SK-N-SH (cell line): ENCODE data around the gene MT1F. TPM values are rescaled to one million over a fixed set of nuclear protein-coding genes. Genes with fewer than 3 reads are reported as not detected.

Source experiments
- CTCF ChIA-PET: fragments of 300-600, 350-600 bp; formaldehyde crosslinking; extraction: SDS; loops from one replicate; lab custom pipeline; 2021; lab: Yijun Ruan, JAX
- POLR2A ChIA-PET: fragments of 350-600 bp; sonication (Branson Sonifier 250); formaldehyde crosslinking; extraction: SDS; loops from one replicate; lab custom pipeline; 2020; ENCODE audit warnings: antibody characterized with exemption, inconsistent platforms; lab: Yijun Ruan, JAX
- DNase-seq: peaks from one replicate; pipeline ENCODE4 v3.0.0; 2012
- H2AFZ ChIP-seq: fragments of 200-600 bp; sonication (generic); 2 replicates; pipeline ENCODE4 v1.8.1; 2016; ENCODE audit warnings: antibody characterized with exemption, mild to moderate bottlenecking, low read depth
- H3F3A ChIP-seq: fragments of 200-600 bp; sonication (generic); replicated peaks from 2 replicates; pipeline ENCODE3; 2016; ENCODE audit warnings: antibody characterized with exemption, mild to moderate bottlenecking; ENCODE audit not compliant: insufficient read depth
- H3K27ac ChIP-seq, 2 experiments: fragments of 200-500 bp in 1 of 2; fragments of 200-600 bp in 1 of 2; sonication (Bioruptor generic) in 1 of 2; sonication (generic), shearing (Covaris generic) in 1 of 2; 2 replicates each; pipeline versions ENCODE4 v1.5.1 to v1.6.1; 2014 to 2016; ENCODE audit warnings: low read depth in 2 of 2, inconsistent platforms in 1 of 2, low read length in 1 of 2, mild to moderate bottlenecking in 1 of 2, mixed read lengths in 1 of 2
- H3K27me3 ChIP-seq: fragments of 200-600 bp; sonication (generic), shearing (Covaris generic); 2 replicates; pipeline ENCODE4 v1.6.1; 2016; ENCODE audit warnings: mixed run types; ENCODE audit not compliant: insufficient read depth
- H3K36me3 ChIP-seq, 2 experiments: fragments of 200-500 bp in 1 of 2; fragments of 200-600 bp in 1 of 2; sonication (Bioruptor generic) in 1 of 2; sonication (generic) in 1 of 2; replicated peaks in 1 of 2; 2 replicates each; pipeline versions ENCODE3 to v1.5.1; 2014 to 2016; ENCODE audit warnings: low read length in 1 of 2, mild to moderate bottlenecking in 1 of 2; ENCODE audit not compliant: insufficient read depth in 2 of 2, control insufficient read depth in 1 of 2
- H3K4me1 ChIP-seq, 2 experiments: fragments of 200-500 bp in 1 of 2; fragments of 200-600 bp in 1 of 2; sonication (Bioruptor generic) in 1 of 2; sonication (generic), shearing (Covaris generic) in 1 of 2; 2 replicates each; pipeline versions ENCODE4 v1.5.1 to v1.6.1; 2014 to 2016; ENCODE audit warnings: low read depth in 1 of 2, low read length in 1 of 2, mixed run types in 1 of 2; ENCODE audit not compliant: insufficient read depth in 2 of 2, control insufficient read depth in 1 of 2
- H3K4me2 ChIP-seq: fragments of 200-600 bp; sonication (generic), shearing (Covaris generic); 2 replicates; pipeline ENCODE4 v1.6.1; 2017; ENCODE audit warnings: mixed run types
- H3K4me3 ChIP-seq, 2 experiments: fragments of 200-500 bp in 1 of 2; fragments of 200-600 bp in 1 of 2; sonication (Bioruptor generic) in 1 of 2; sonication (generic), shearing (Covaris generic) in 1 of 2; 2 replicates each; pipeline versions ENCODE4 v1.5.1 to v1.8.1; 2014 to 2016; ENCODE audit warnings: low read depth in 2 of 2, inconsistent platforms in 1 of 2, low read length in 1 of 2, mild to moderate bottlenecking in 1 of 2, mixed read lengths in 1 of 2, moderate library complexity in 1 of 2
- H3K79me2 ChIP-seq: fragments of 200-600 bp; sonication (generic); 2 replicates; pipeline ENCODE4 v1.8.1; 2017; ENCODE audit warnings: mild to moderate bottlenecking; ENCODE audit not compliant: insufficient read depth
- H3K9ac ChIP-seq: fragments of 200-600 bp; sonication (generic); 2 replicates; pipeline ENCODE4 v1.6.1; 2017; ENCODE audit warnings: mixed run types
- H3K9me2 ChIP-seq: fragments of 200-600 bp; sonication (generic); 2 replicates; pipeline ENCODE4 v1.6.1; 2017; ENCODE audit warnings: mixed run types
- H3K9me3 ChIP-seq: fragments of 200-600 bp; sonication (generic); 2 replicates; pipeline ENCODE4 v1.6.1; 2017; ENCODE audit warnings: mixed run types, mild to moderate bottlenecking, moderate library complexity
- H4K20me1 ChIP-seq: fragments of 200-600 bp; sonication (generic); 2 replicates; pipeline ENCODE4 v1.6.1; 2017; ENCODE audit warnings: mild to moderate bottlenecking, mixed run types; ENCODE audit not compliant: insufficient read depth
- EP300 ChIP-seq, 2 experiments: IDR thresholded peaks; 2 replicates each; pipeline versions ENCODE4 v1.4.0 to v1.6.1; 2012; ENCODE audit warnings: borderline replicate concordance in 1 of 2, low read depth in 1 of 2, low read length in 1 of 2
- EZH2phosphoT487 ChIP-seq: fragments of 200-600 bp; sonication (generic); IDR thresholded peaks from 2 replicates; pipeline ENCODE4 v1.6.1; 2017; ENCODE audit warnings: low read depth, mixed run types, mild to moderate bottlenecking, antibody characterized with exemption, moderate library complexity, borderline replicate concordance
- FOSL2 ChIP-seq: IDR thresholded peaks from 2 replicates; pipeline ENCODE4 v1.4.0; 2012; ENCODE audit warnings: low read depth, mild to moderate bottlenecking, moderate library complexity, borderline replicate concordance
- FOXJ3 ChIP-seq: sonication (generic); formaldehyde crosslinking; IDR thresholded peaks from 2 replicates; pipeline ENCODE4 v1.5.1; 2020; ENCODE audit warnings: mild to moderate bottlenecking, missing genetic modification reagents
- FOXM1 ChIP-seq: IDR thresholded peaks from 2 replicates; pipeline ENCODE4 v1.4.0; 2012; ENCODE audit warnings: low read depth, mild to moderate bottlenecking
- GABPA ChIP-seq: IDR thresholded peaks from 2 replicates; pipeline ENCODE4 v1.4.0; 2012; ENCODE audit warnings: low read depth, mild to moderate bottlenecking
- GATA2 ChIP-seq: sonication (generic); formaldehyde crosslinking; IDR thresholded peaks from 2 replicates; pipeline ENCODE4 v1.5.0; 2020; ENCODE audit warnings: mild to moderate bottlenecking, missing genetic modification reagents
- JUND ChIP-seq: IDR thresholded peaks from 2 replicates; pipeline ENCODE4 v1.4.0; 2012
- MEF2A ChIP-seq: IDR thresholded peaks from 2 replicates; pipeline ENCODE4 v1.4.0; 2012; ENCODE audit warnings: low read depth, borderline replicate concordance
- MXI1 ChIP-seq: IDR thresholded peaks from 2 replicates; pipeline ENCODE4 v1.6.1; 2012; ENCODE audit warnings: mild to moderate bottlenecking, low read depth, low read length, improper control_type of control experiment
- NRF1 ChIP-seq: IDR thresholded peaks from 2 replicates; pipeline ENCODE4 v1.6.1; 2012; ENCODE audit warnings: low read depth, mild to moderate bottlenecking, low read length
- RAD21 ChIP-seq: IDR thresholded peaks from 2 replicates; pipeline ENCODE4 v1.6.1; 2012; ENCODE audit warnings: mild to moderate bottlenecking, low read length
- REST ChIP-seq: IDR thresholded peaks from 2 replicates; pipeline ENCODE4 v1.6.1; 2012; ENCODE audit warnings: mild to moderate bottlenecking, low read depth, low read length, moderate library complexity
- SMC3 ChIP-seq: IDR thresholded peaks from 2 replicates; pipeline ENCODE4 v1.6.1; 2012; ENCODE audit warnings: low read depth, low read length, improper control_type of control experiment
- TAF1 ChIP-seq: IDR thresholded peaks from 2 replicates; pipeline ENCODE4 v1.6.1; 2012; ENCODE audit warnings: low read depth, mild to moderate bottlenecking, low read length, moderate library complexity, borderline replicate concordance
- TCF12 ChIP-seq: IDR thresholded peaks from 2 replicates; pipeline ENCODE4 v1.4.0; 2012
- USF2 ChIP-seq: fragments of 150-350 bp; IDR thresholded peaks from 2 replicates; pipeline ENCODE4 v1.6.1; 2017; ENCODE audit warnings: antibody characterized with exemption, low read length, low read depth, borderline replicate concordance
- YY1 ChIP-seq: IDR thresholded peaks from 2 replicates; pipeline ENCODE4 v1.4.0; 2012; ENCODE audit warnings: low read depth, mild to moderate bottlenecking
- WGBS: methylation state at CpG from one replicate; pipeline ENCODE4 v1.1.6; 2017; ENCODE audit warnings: low lambda C conversion rate; 5-methylcytosine and 5-hydroxymethylcytosine counted together
- polyA plus RNA-seq, 3 experiments: library from polyadenylated mRNA; depleted of rRNA; stranded (reverse); fragments of >200 nt; gene quantifications; 2 replicates each; pipeline ENCODE4 v1.2.3, GENCODE V29; 2012
- TF ChIP-seq, protein P1 (sequence below): IDR thresholded peaks from 2 replicates; pipeline ENCODE4 v1.4.0; 2012; ENCODE audit warnings: low read depth, borderline replicate concordance
- TF ChIP-seq, protein P2 (sequence below): fragments of 150-350 bp; IDR thresholded peaks from 2 replicates; pipeline ENCODE4 v1.6.1; 2016; ENCODE audit warnings: mild to moderate bottlenecking, low read depth, low read length

Gene MT1F
- polyA plus RNA-seq, 1 of the 3 experiments (the other 2 are of a cell fraction) = 13.0 TPM

DNA sequence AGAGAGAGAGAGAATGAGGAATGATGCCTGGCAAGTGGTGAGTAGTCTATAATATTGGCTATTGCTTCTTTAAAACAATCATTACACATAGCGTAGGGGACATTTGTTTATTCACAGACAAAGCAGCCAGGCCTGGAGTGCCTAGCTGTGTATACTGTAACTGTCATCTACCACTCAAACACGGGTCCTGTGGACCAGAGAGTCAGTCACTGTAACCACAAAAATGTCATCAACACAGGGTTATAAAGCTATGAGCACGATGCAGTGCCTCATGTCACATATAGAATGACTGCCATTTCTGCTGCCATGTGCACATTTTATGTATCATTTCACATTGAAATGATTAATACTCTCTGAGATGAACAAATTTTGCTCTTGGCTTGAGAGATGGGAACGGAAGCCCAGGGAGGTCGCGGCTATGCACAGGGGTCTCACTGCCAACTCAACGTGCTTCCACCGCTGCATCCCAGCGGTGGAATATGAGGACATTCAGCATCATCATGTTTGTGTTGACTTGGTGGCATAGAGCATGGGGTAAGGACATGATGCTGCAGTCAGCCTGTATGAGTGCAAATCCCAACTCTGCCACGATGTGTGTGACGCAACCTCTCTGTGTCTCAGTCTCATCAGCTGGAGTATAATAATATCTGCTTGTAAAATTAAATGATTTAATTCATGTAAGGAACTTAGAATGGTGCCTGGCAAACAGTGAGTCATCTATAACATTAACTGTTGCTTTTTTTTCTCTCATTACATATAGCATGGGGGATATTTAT, 15.2 kb downstream of the MT1F start:
- Histone ChIP-seq H3F3A (no peaks in the 10 kb centered on the region), H3K27ac (no peak overlapping the region), H3K36me3 (no peaks in the 10 kb centered on the region), H3K4me3 (no peak overlapping the region), H3K9ac (no peak overlapping the region), H3K9me3 (no peaks in the 10 kb centered on the region), H3K4me1 (no peaks in the 10 kb centered on the region; a peak in 1 of 4 replicates), H3K79me2 (no peaks in the 10 kb centered on the region), H4K20me1 (no peaks in the 10 kb centered on the region), H2AFZ (no peak overlapping the region), H3K9me2 (no peaks in the 10 kb centered on the region), H3K4me2 (no peak overlapping the region), H3K27me3 (peaks cover 33% of the 10 kb centered on the region)
- WGBS = 85% methylated on average over 10 of the region's 11 CpGs
- TF ChIP-seq, protein P1, sequence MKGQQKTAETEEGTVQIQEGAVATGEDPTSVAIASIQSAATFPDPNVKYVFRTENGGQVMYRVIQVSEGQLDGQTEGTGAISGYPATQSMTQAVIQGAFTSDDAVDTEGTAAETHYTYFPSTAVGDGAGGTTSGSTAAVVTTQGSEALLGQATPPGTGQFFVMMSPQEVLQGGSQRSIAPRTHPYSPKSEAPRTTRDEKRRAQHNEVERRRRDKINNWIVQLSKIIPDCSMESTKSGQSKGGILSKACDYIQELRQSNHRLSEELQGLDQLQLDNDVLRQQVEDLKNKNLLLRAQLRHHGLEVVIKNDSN = no peak
- TF ChIP-seq EZH2phosphoT487 (no peak), EP300 (IDR thresholded peaks at IDR 0.05; ENCODE audit: borderline replicate concordance in 1 of 2, low read depth in 1 of 2, low read length in 1 of 2) (no peak), USF2 (no peak), TAF1 (no peak), TCF12 (no peak), GATA2 (no peak), RAD21 (no peak), FOSL2 (no peak), JUND (no peak), REST (no peak), NRF1 (no peak), YY1 (no peak), SMC3 (no peak), FOXJ3 (CRISPR knock-in tag) (no peak), GABPA (no peak), MXI1 (no peak), FOXM1 (no peak), MEF2A (no peak)
- TF ChIP-seq, protein P2, sequence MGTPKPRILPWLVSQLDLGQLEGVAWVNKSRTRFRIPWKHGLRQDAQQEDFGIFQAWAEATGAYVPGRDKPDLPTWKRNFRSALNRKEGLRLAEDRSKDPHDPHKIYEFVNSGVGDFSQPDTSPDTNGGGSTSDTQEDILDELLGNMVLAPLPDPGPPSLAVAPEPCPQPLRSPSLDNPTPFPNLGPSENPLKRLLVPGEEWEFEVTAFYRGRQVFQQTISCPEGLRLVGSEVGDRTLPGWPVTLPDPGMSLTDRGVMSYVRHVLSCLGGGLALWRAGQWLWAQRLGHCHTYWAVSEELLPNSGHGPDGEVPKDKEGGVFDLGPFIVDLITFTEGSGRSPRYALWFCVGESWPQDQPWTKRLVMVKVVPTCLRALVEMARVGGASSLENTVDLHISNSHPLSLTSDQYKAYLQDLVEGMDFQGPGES = no peak
- ChIA-PET CTCF (interaction anchor here (1.0 to 1.5 kb wide), 3 partner anchors 36 to 86 kb away, joined by 3 to 4 read pairs (median 3); no protein-coding TSS in a partner anchor), POLR2A (no interaction called here)
- DNase-seq = no peak
